Measurements from ENCODE around the gene NRXN3. TPM values are rescaled to one million over a fixed set of nuclear protein-coding genes. Genes with fewer than 3 reads are reported as not detected.

Gene NRXN3
- total RNA-seq, 1 experiment from 2014 or later, result not detected

- Histone ChIP-seq H3K27me3 (ENCODE audit: insufficient read depth, low read length) (no peaks in the 10 kb centered on the region), H3K36me3 (ENCODE audit: control insufficient read depth in 1 of 2, insufficient read depth in 2 of 2, low read length in 2 of 2) (no peaks in the 10 kb centered on the region), H2AFZ (ENCODE audit: low read depth, low read length, poor library complexity, severe bottlenecking) (no peak overlapping the region), H3K4me3 (replicated peaks in 1 of 2; ENCODE audit: low read depth in 1 of 2, low read length in 2 of 2) (no peak overlapping the region), H3K9me2 (ENCODE audit: insufficient read depth) (no peaks in the 10 kb centered on the region), H3K79me2 (ENCODE audit: insufficient read depth, low read length) (no peaks in the 10 kb centered on the region), H3K4me1 (ENCODE audit: control insufficient read depth in 1 of 2, insufficient read depth in 2 of 2, low read length in 2 of 2) (no peaks in the 10 kb centered on the region), H3K9me3 (ENCODE audit: control insufficient read depth in 1 of 2, insufficient read depth in 1 of 2, low read depth in 1 of 2, low read length in 2 of 2) (peaks cover 10 to 17% of the 10 kb centered on the region in 2 experiments; a peak in 2 of 4 replicates), H3K27ac (ENCODE audit: low read depth, low read length) (no peak overlapping the region), H3K4me2 (ENCODE audit: low read length) (no peak overlapping the region), H4K20me1 (ENCODE audit: insufficient read depth) (no peaks in the 10 kb centered on the region), H3K9ac (ENCODE audit: low read length) (no peak overlapping the region)
- no peak for DNase-seq (ENCODE audit: low read depth, low spot score)
- ChIA-PET POLR2A (no interaction called here), RAD21 (ENCODE audit: low non-redundant PET in 1 of 2, low total read pairs in 2 of 2, uncharacterized antibody in 2 of 2, unreplicated experiment in 2 of 2) (no interaction called here), CTCF (no interaction called here)
- TF ChIP-seq SIN3A (IDR thresholded peaks at IDR 0.05; ENCODE audit: low read depth) (no peak), CEBPB (IDR thresholded peaks at IDR 0.05; ENCODE audit: low read depth) (no peak), RAD21 (IDR thresholded peaks at IDR 0.05; ENCODE audit: low read depth) (no peak), YY1 (IDR thresholded peaks at IDR 0.05; ENCODE audit: extremely low read depth, insufficient replicate concordance, low read depth, low read length) (no peak), FOSL1 (IDR thresholded peaks at IDR 0.05; ENCODE audit: low read depth) (no peak), EGR1 (IDR thresholded peaks at IDR 0.05; ENCODE audit: low read depth) (no peak), TCF7L2 (IDR thresholded peaks at IDR 0.05; ENCODE audit: borderline replicate concordance, extremely low read depth, insufficient read depth, insufficient read length) (no peak), ZNF274 (IDR thresholded peaks at IDR 0.05; ENCODE audit: low read depth, low read length) (no peak), CTCF (IDR thresholded peaks at IDR 0.05 in 2 of 3, conservative IDR thresholded peaks at IDR 0.05 in 1 of 3; ENCODE audit: borderline replicate concordance in 1 of 3, insufficient read depth in 1 of 3, low read depth in 2 of 3, low read length in 2 of 3) (no peak), POLR2A (IDR thresholded peaks at IDR 0.05; ENCODE audit: borderline replicate concordance, extremely low read depth, insufficient read depth, insufficient read length) (no peak), SRF (IDR thresholded peaks at IDR 0.05; ENCODE audit: low read depth) (no peak)
- no TSS peak for BruUV-seq (replicated peaks)
- ATAC-seq, result no peak
- intact Hi-C loops (cut with micrococcal nuclease), result no loop called here
Measured at GRCh38 chr14:79608446-79608845, 1438.3 kb downstream of the NRXN3 start.

All from HCT116 (cell line).